ENCODE results near the gene LCE2A.
A peak's percentile ranks its signal among the peaks of the same experiment; 100 is the strongest.
"Not testable (repeated sequence)": the region's sequence is repeated elsewhere in the genome, so short reads cannot be mapped to it uniquely, and the experiment has no call there.

The LCE2A gene

GRCh38 chr1:152658649-152659048, 39.5 kb upstream of the LCE2A start:
- no CpG with 5 or more reads among the region's 3 CpGs for WGBS (ENCODE audit: extremely low coverage, insufficient coverage, insufficient read length)
- Histone ChIP-seq H2BK12ac (ENCODE audit: low read length) (no peak overlapping the region), H3K79me1 (ENCODE audit: low read length) (no peaks in the 10 kb centered on the region), H3K23ac (ENCODE audit: low read length) (no peak overlapping the region), H3K18ac (ENCODE audit: low read length) (no peak overlapping the region), H3K4me2 (ENCODE audit: low read length) (no peak overlapping the region), H3K14ac (ENCODE audit: low read length) (no peak overlapping the region), H3K9me3 (ENCODE audit: insufficient read depth, low read depth, low read length) (peaks cover 19% of the 10 kb centered on the region), H4K91ac (ENCODE audit: low read depth, low read length) (no peak overlapping the region), H2AK5ac (ENCODE audit: low read length) (no peak overlapping the region), H4K12ac (ENCODE audit: low read depth, low read length) (no peak overlapping the region), H2BK120ac (ENCODE audit: insufficient read depth, low read length, poor library complexity) (no peak overlapping the region), H2BK5ac (ENCODE audit: low read depth, low read length, poor library complexity) (no peak overlapping the region), H3K9ac (ENCODE audit: low read length) (no peak overlapping the region), H3K4me3 (ENCODE audit: low read depth, low read length) (no peak overlapping the region), H3K4me1 (ENCODE audit: control insufficient read depth in 1 of 2, insufficient read depth in 2 of 2, low read length in 2 of 2) (no peaks in the 10 kb centered on the region), H3K27ac (ENCODE audit: low read depth, low read length) (no peak overlapping the region), H4K8ac (ENCODE audit: low read depth, low read length) (no peak overlapping the region), H2AFZ (ENCODE audit: insufficient read depth, low read length, poor library complexity) (no peak overlapping the region), H3K27me3 (ENCODE audit: insufficient read depth, low read length) (no peaks in the 10 kb centered on the region), H3K4ac (ENCODE audit: low read depth, low read length) (no peak overlapping the region), H3K79me2 (ENCODE audit: control insufficient read depth, insufficient read depth, low read length, poor library complexity) (no peaks in the 10 kb centered on the region), H3K36me3 (ENCODE audit: control insufficient read depth in 1 of 2, insufficient read depth in 2 of 2, low read length in 2 of 2) (no peaks in the 10 kb centered on the region)
- no peak for DNase-seq

- no peak within 1 kb of the TSS for H4K8ac ChIP-seq (ENCODE audit: low read depth, low read length)
- no peak within 1 kb of the TSS for H2AK5ac ChIP-seq (ENCODE audit: low read length)
- H3K4me3 ChIP-seq (ENCODE audit: low read depth, low read length): no peak within 1 kb of the TSS
- peaks cover 26% of the 10 kb centered on the region for H3K9me3 ChIP-seq (ENCODE audit: insufficient read depth, low read depth, low read length)
- no peak within 1 kb of the TSS for H4K91ac ChIP-seq (ENCODE audit: low read depth, low read length)
- no peak within 1 kb of the TSS for H2BK5ac ChIP-seq (ENCODE audit: low read depth, low read length, poor library complexity)
- H3K14ac ChIP-seq (ENCODE audit: low read length): no peak within 1 kb of the TSS
- WGBS (ENCODE audit: extremely low coverage, insufficient coverage, insufficient read length): no CpG with 5 or more reads among the region's 3 CpGs
- H3K18ac ChIP-seq (ENCODE audit: low read length): no peak within 1 kb of the TSS
- no peaks in the 10 kb centered on the region for H3K79me2 ChIP-seq (ENCODE audit: control insufficient read depth, insufficient read depth, low read length, poor library complexity)
- no peak within 1 kb of the TSS for H3K4me2 ChIP-seq (ENCODE audit: low read length)
- no peak within 1 kb of the TSS for H4K12ac ChIP-seq (ENCODE audit: low read depth, low read length)
- no peaks in the 10 kb centered on the region for H3K36me3 ChIP-seq (ENCODE audit: control insufficient read depth in 1 of 2, insufficient read depth in 2 of 2, low read length in 2 of 2)
- H3K9ac ChIP-seq (ENCODE audit: low read length): no peak within 1 kb of the TSS
- H3K27me3 ChIP-seq (ENCODE audit: insufficient read depth, low read length): no peaks in the 10 kb centered on the region
- peak in 1 of 2 donors; percentile 36 for DNase-seq
- H3K23ac ChIP-seq (ENCODE audit: low read length): no peak within 1 kb of the TSS
- no peaks in the 10 kb centered on the region for H3K4me1 ChIP-seq (ENCODE audit: control insufficient read depth in 1 of 2, insufficient read depth in 2 of 2, low read length in 2 of 2)
- H3K79me1 ChIP-seq (ENCODE audit: low read length): no peaks in the 10 kb centered on the region
- no peak within 1 kb of the TSS for H2AFZ ChIP-seq (ENCODE audit: insufficient read depth, low read length, poor library complexity)
- H2BK12ac ChIP-seq (ENCODE audit: low read length): no peak within 1 kb of the TSS
- H2BK120ac ChIP-seq (ENCODE audit: insufficient read depth, low read length, poor library complexity): no peak within 1 kb of the TSS
- H3K27ac ChIP-seq (ENCODE audit: low read depth, low read length): no peak within 1 kb of the TSS
- no peak within 1 kb of the TSS for H3K4ac ChIP-seq (ENCODE audit: low read depth, low read length)
Measured at GRCh38 chr1:152663098-152663497, 35.0 kb upstream of the LCE2A start, which contains the start of gene LCE2D. Gene LCE2D (plus strand): TSS chr1:152663380. CDS start chr1:152664106, 726 bp downstream.

- not testable (repeated sequence) for H3K4me1 ChIP-seq (ENCODE audit: control insufficient read depth in 1 of 2, insufficient read depth in 2 of 2, low read length in 2 of 2); H2AK5ac ChIP-seq (ENCODE audit: low read length); H3K79me2 ChIP-seq (ENCODE audit: control insufficient read depth, insufficient read depth, low read length, poor library complexity); H3K27ac ChIP-seq (ENCODE audit: low read depth, low read length); H3K14ac ChIP-seq (ENCODE audit: low read length); H3K27me3 ChIP-seq (ENCODE audit: insufficient read depth, low read length); H3K4me2 ChIP-seq (ENCODE audit: low read length); H2BK120ac ChIP-seq (ENCODE audit: insufficient read depth, low read length, poor library complexity); H3K4ac ChIP-seq (ENCODE audit: low read depth, low read length); H4K12ac ChIP-seq (ENCODE audit: low read depth, low read length); H2BK5ac ChIP-seq (ENCODE audit: low read depth, low read length, poor library complexity); DNase-seq; H3K18ac ChIP-seq (ENCODE audit: low read length); H3K9ac ChIP-seq (ENCODE audit: low read length); H4K91ac ChIP-seq (ENCODE audit: low read depth, low read length); H3K36me3 ChIP-seq (ENCODE audit: control insufficient read depth in 1 of 2, insufficient read depth in 2 of 2, low read length in 2 of 2); H2BK12ac ChIP-seq (ENCODE audit: low read length); H3K4me3 ChIP-seq (ENCODE audit: low read depth, low read length); H3K79me1 ChIP-seq (ENCODE audit: low read length); H3K23ac ChIP-seq (ENCODE audit: low read length); H2AFZ ChIP-seq (ENCODE audit: insufficient read depth, low read length, poor library complexity); H4K8ac ChIP-seq (ENCODE audit: low read depth, low read length)
- no CpG with 5 or more reads among the region's 1 CpG for WGBS (ENCODE audit: extremely low coverage, insufficient coverage, insufficient read length)
- H3K9me3 ChIP-seq (ENCODE audit: insufficient read depth, low read depth, low read length): peaks cover 25% of the 10 kb centered on the region
Measured at GRCh38 chr1:152666171-152666570, 32.0 kb upstream of the LCE2A start.

- Histone ChIP-seq H3K18ac (ENCODE audit: low read length) (no peak overlapping the region), H3K4ac (ENCODE audit: low read depth, low read length) (no peak overlapping the region), H3K79me1 (ENCODE audit: low read length) (no peaks in the 10 kb centered on the region), H2AK5ac (ENCODE audit: low read length) (no peak overlapping the region), H3K14ac (ENCODE audit: low read length) (no peak overlapping the region), H4K12ac (ENCODE audit: low read depth, low read length) (no peak overlapping the region), H4K91ac (ENCODE audit: low read depth, low read length) (no peak overlapping the region), H2BK5ac (ENCODE audit: low read depth, low read length, poor library complexity) (no peak overlapping the region), H3K4me1 (ENCODE audit: control insufficient read depth in 1 of 2, insufficient read depth in 2 of 2, low read length in 2 of 2) (no peaks in the 10 kb centered on the region), H3K4me3 (ENCODE audit: low read depth, low read length) (no peak overlapping the region), H2BK120ac (ENCODE audit: insufficient read depth, low read length, poor library complexity) (no peak overlapping the region), H3K79me2 (ENCODE audit: control insufficient read depth, insufficient read depth, low read length, poor library complexity) (no peaks in the 10 kb centered on the region), H3K4me2 (ENCODE audit: low read length) (no peak overlapping the region), H3K36me3 (ENCODE audit: control insufficient read depth in 1 of 2, insufficient read depth in 2 of 2, low read length in 2 of 2) (no peaks in the 10 kb centered on the region), H3K27me3 (ENCODE audit: insufficient read depth, low read length) (no peaks in the 10 kb centered on the region), H3K23ac (ENCODE audit: low read length) (no peak overlapping the region), H2AFZ (ENCODE audit: insufficient read depth, low read length, poor library complexity) (no peak overlapping the region), H3K27ac (ENCODE audit: low read depth, low read length) (no peak overlapping the region), H4K8ac (ENCODE audit: low read depth, low read length) (no peak overlapping the region), H2BK12ac (ENCODE audit: low read length) (no peak overlapping the region), H3K9ac (ENCODE audit: low read length) (no peak overlapping the region), H3K9me3 (ENCODE audit: insufficient read depth, low read depth, low read length) (peaks cover 30% of the 10 kb centered on the region)
- DNase-seq: no peak
- no CpG with 5 or more reads among the region's 5 CpGs for WGBS (ENCODE audit: extremely low coverage, insufficient coverage, insufficient read length)
Measured at GRCh38 chr1:152667648-152668047, 30.5 kb upstream of the LCE2A start.

Data from trophoblast cell (in vitro differentiated cells and primary cell).